CD1c-positive myeloid dendritic cell (primary cell): ENCODE results near the gene AUTS2.

ENCODE experiments used
- DNase-seq: peaks from one replicate; pipeline ENCODE4 v3.0.0-alpha.2; 2016; ENCODE audit errors: extremely low spot score

Gene AUTS2

GRCh38 chr7:70597066-70597465 is 998.8 kb downstream of the AUTS2 start:
- DNase-seq, result no peak

GRCh38 chr7:70598976-70599375 is 1000.7 kb downstream of the AUTS2 start:
- no peak for DNase-seq

- DNase-seq, result no peak
These were observed 1001.3 kb downstream of the AUTS2 start for GRCh38 chr7:70599446-70600190.

- DNase-seq, result no peak
These were observed 1002.7 kb downstream of the AUTS2 start for GRCh38 chr7:70600993-70601392.

GRCh38 chr7:70602117-70602516 is 1003.8 kb downstream of the AUTS2 start:
- no peak for DNase-seq

- DNase-seq, result no peak
These were observed 1009.0 kb downstream of the AUTS2 start for GRCh38 chr7:70607281-70607680.

GRCh38 chr7:70607759-70608158 is 1009.5 kb downstream of the AUTS2 start:
- DNase-seq, result no peak

- DNase-seq, result no peak
These were observed 1010.0 kb downstream of the AUTS2 start for GRCh38 chr7:70608229-70608628.

GRCh38 chr7:70612811-70613210 is 1014.5 kb downstream of the AUTS2 start:
- no peak for DNase-seq

- DNase-seq, result no peak
These were observed 1016.2 kb downstream of the AUTS2 start for GRCh38 chr7:70614237-70615045.

- no peak for DNase-seq
These were observed 1016.9 kb downstream of the AUTS2 start for GRCh38 chr7:70615066-70615606.

- DNase-seq, result no peak
These were observed 1017.9 kb downstream of the AUTS2 start for GRCh38 chr7:70616211-70616610.

GRCh38 chr7:70616821-70617220 is 1018.5 kb downstream of the AUTS2 start:
- no peak for DNase-seq

- DNase-seq, result no peak
These were observed 1019.8 kb downstream of the AUTS2 start for GRCh38 chr7:70618020-70618551.

- DNase-seq, result no peak
These were observed 1020.9 kb downstream of the AUTS2 start for GRCh38 chr7:70619130-70619529.

- no peak for DNase-seq
These were observed 1021.4 kb downstream of the AUTS2 start for GRCh38 chr7:70619659-70620058.

GRCh38 chr7:70620333-70621055 is 1022.2 kb downstream of the AUTS2 start:
- DNase-seq, result no peak

- DNase-seq, result no peak
These were observed 1023.8 kb downstream of the AUTS2 start for GRCh38 chr7:70621954-70622600.

- DNase-seq, result no peak
These were observed 1024.7 kb downstream of the AUTS2 start for GRCh38 chr7:70622936-70623335.

GRCh38 chr7:70624500-70625103 is 1026.3 kb downstream of the AUTS2 start:
- no peak for DNase-seq

GRCh38 chr7:70627461-70627860 is 1029.2 kb downstream of the AUTS2 start:
- DNase-seq, result no peak
